HCT116 (cell line): ENCODE data around the gene PNKP. TPM values are rescaled to one million over a fixed set of nuclear protein-coding genes. Genes with fewer than 3 reads are reported as not detected.

ENCODE experiments used
- ATAC-seq: fragments of 200-7000 bp; cut with Tn5 transposase; 2 replicates; pipeline ENCODE4 v1.9.1; 2020; ENCODE audit warnings: mild to moderate bottlenecking, moderate library complexity
- BruUV-seq: library from RNA; stranded (reverse); fragments of 400-500 nt; replicated peaks from 2 replicates; lab custom pipeline; 2021; lab: Mats Ljungman, UMichigan
- CTCF ChIA-PET: fragments of 300-600 bp; sonication (Branson Sonifier 250); formaldehyde crosslinking; loops from one replicate; lab custom pipeline; 2021; ENCODE audit warnings: antibody characterized with exemption; lab: Charles Lee
- POLR2A ChIA-PET: fragments of 300-600, 350-600 bp; sonication (Branson Sonifier 250); formaldehyde crosslinking; loops from one replicate; lab custom pipeline; 2021; ENCODE audit warnings: antibody characterized with exemption; lab: Charles Lee
- RAD21 ChIA-PET, 2 experiments: fragments of 300-600 bp; sonication (Branson Sonifier 250); formaldehyde crosslinking; loops; one replicate each; lab custom pipeline; 2023; ENCODE audit warnings: low total read pairs in 2 of 2; ENCODE audit not compliant: uncharacterized antibody in 2 of 2, unreplicated experiment in 2 of 2, low non-redundant PET in 1 of 2; lab: Charles Lee
- DNase-seq: peaks from one replicate; pipeline ENCODE4 v3.0.0-alpha.2; 2010; ENCODE audit warnings: low read depth, low spot score
- H2AFZ ChIP-seq: fragments of 200-600 bp; shearing (Covaris generic), sonication (generic); 2 replicates; pipeline ENCODE4 v1.6.1; 2017; ENCODE audit warnings: low read depth, mixed run types, mixed read lengths, antibody characterized with exemption, low read length; ENCODE audit not compliant: poor library complexity, severe bottlenecking
- H3K27ac ChIP-seq: 2 replicates; pipeline ENCODE4 v1.5.1; 2012; ENCODE audit warnings: low read depth, low read length
- H3K27me3 ChIP-seq: fragments of 200-600 bp; sonication (generic); 2 replicates; pipeline ENCODE4 v1.6.1; 2016; ENCODE audit warnings: mixed run types, low read length, mixed read lengths; ENCODE audit not compliant: insufficient read depth
- H3K36me3 ChIP-seq, 2 experiments: fragments of 200-500 bp in 1 of 2; fragments of 200-600 bp in 1 of 2; sonication (Bioruptor generic) in 1 of 2; sonication (generic) in 1 of 2; 2 replicates each; pipeline versions ENCODE4 v1.5.1 to v1.6.1; 2014 to 2016; ENCODE audit warnings: low read length in 2 of 2, inconsistent platforms in 1 of 2, mixed read lengths in 1 of 2, mixed run types in 1 of 2; ENCODE audit not compliant: insufficient read depth in 2 of 2, control insufficient read depth in 1 of 2
- H3K4me1 ChIP-seq, 2 experiments: fragments of 200-600 bp in 1 of 2; sonication (generic) in 1 of 2; 2 replicates each; pipeline versions ENCODE4 v1.5.1 to v1.6.1; 2012 to 2017; ENCODE audit warnings: low read length in 2 of 2, inconsistent platforms in 1 of 2, mild to moderate bottlenecking in 1 of 2, mixed read lengths in 1 of 2, mixed run types in 1 of 2, moderate library complexity in 1 of 2; ENCODE audit not compliant: insufficient read depth in 2 of 2, control insufficient read depth in 1 of 2
- H3K4me2 ChIP-seq: fragments of 200-600 bp; sonication (generic); 2 replicates; pipeline ENCODE4 v1.6.1; 2017; ENCODE audit warnings: mixed run types, low read length, mixed read lengths
- H3K4me3 ChIP-seq, 2 experiments: fragments of 200-600 bp in 1 of 2; sonication (generic) in 1 of 2; replicated peaks in 1 of 2; 2 replicates each; pipeline ENCODE4 v1.5.1; 2011 to 2016; ENCODE audit warnings: low read length in 2 of 2, control low read depth in 1 of 2, low read depth in 1 of 2, mild to moderate bottlenecking in 1 of 2, mixed read lengths in 1 of 2, mixed run types in 1 of 2
- H3K79me2 ChIP-seq: fragments of 200-600 bp; sonication (generic); 2 replicates; pipeline ENCODE4 v1.6.1; 2017; ENCODE audit warnings: mild to moderate bottlenecking, mixed run types, low read length, moderate library complexity, mixed read lengths; ENCODE audit not compliant: insufficient read depth
- H3K9ac ChIP-seq: fragments of 200-600 bp; sonication (generic); 2 replicates; pipeline ENCODE4 v1.6.1; 2016; ENCODE audit warnings: low read length, mixed read lengths
- H3K9me2 ChIP-seq: fragments of 200-600 bp; sonication (generic), shearing (Covaris generic); 2 replicates; pipeline ENCODE4 v1.6.1; 2017; ENCODE audit warnings: mixed run types, mild to moderate bottlenecking, moderate library complexity; ENCODE audit not compliant: insufficient read depth
- H3K9me3 ChIP-seq, 2 experiments: fragments of 200-500 bp in 1 of 2; fragments of 200-600 bp in 1 of 2; sonication (Bioruptor generic) in 1 of 2; sonication (generic) in 1 of 2; 2 replicates each; pipeline ENCODE4 v1.6.1; 2014 to 2017; ENCODE audit warnings: low read length in 2 of 2, mixed read lengths in 2 of 2, inconsistent platforms in 1 of 2, low read depth in 1 of 2, mild to moderate bottlenecking in 1 of 2, mixed run types in 1 of 2, moderate library complexity in 1 of 2; ENCODE audit not compliant: control insufficient read depth in 1 of 2, insufficient read depth in 1 of 2
- H4K20me1 ChIP-seq: fragments of 200-600 bp; sonication (generic), shearing (Covaris generic); 2 replicates; pipeline ENCODE4 v1.6.1; 2017; ENCODE audit warnings: mixed run types, mild to moderate bottlenecking, moderate library complexity; ENCODE audit not compliant: insufficient read depth
- CBX3 ChIP-seq: IDR thresholded peaks from 2 replicates; pipeline ENCODE4 v1.6.1; 2012; ENCODE audit warnings: low read depth
- CEBPB ChIP-seq: IDR thresholded peaks from 2 replicates; pipeline ENCODE4 v1.6.1; 2012; ENCODE audit warnings: low read depth
- EGR1 ChIP-seq: IDR thresholded peaks from 2 replicates; pipeline ENCODE4 v1.6.1; 2012; ENCODE audit warnings: low read depth
- EZH2 ChIP-seq: fragments of 200-600 bp; sonication (generic); IDR thresholded peaks from 2 replicates; pipeline ENCODE4 v1.6.1; 2017; ENCODE audit warnings: antibody characterized with exemption, mixed run types
- FOSL1 ChIP-seq: IDR thresholded peaks from 2 replicates; pipeline ENCODE4 v1.6.1; 2012; ENCODE audit warnings: low read depth
- JUND ChIP-seq: IDR thresholded peaks from 2 replicates; pipeline ENCODE4 v1.6.1; 2012
- POLR2A ChIP-seq: IDR thresholded peaks from 2 replicates; pipeline ENCODE4 v1.7.0; 2011; ENCODE audit warnings: borderline replicate concordance; ENCODE audit not compliant: insufficient read depth, insufficient read length; ENCODE audit errors: extremely low read depth
- POLR2AphosphoS5 ChIP-seq: IDR thresholded peaks from 2 replicates; pipeline ENCODE4 v1.6.1; 2011; ENCODE audit warnings: mild to moderate bottlenecking, low read depth, low read length, moderate library complexity
- SP1 ChIP-seq: IDR thresholded peaks from 2 replicates; pipeline ENCODE4 v1.6.1; 2012; ENCODE audit warnings: low read depth
- TCF7L2 ChIP-seq: IDR thresholded peaks from 2 replicates; pipeline ENCODE4 v1.7.0; 2011; ENCODE audit warnings: borderline replicate concordance, inconsistent platforms; ENCODE audit not compliant: insufficient read depth, insufficient read length; ENCODE audit errors: extremely low read depth
- ZBTB33 ChIP-seq: IDR thresholded peaks from 2 replicates; pipeline ENCODE4 v1.6.1; 2011; ENCODE audit warnings: mild to moderate bottlenecking, low read length, moderate library complexity; ENCODE audit not compliant: insufficient replicate concordance; ENCODE audit errors: extremely low read depth
- ZFX ChIP-seq: fragments of 450-650 bp; IDR thresholded peaks from 2 replicates; pipeline ENCODE4 v1.6.1; 2017
- ZNF274 ChIP-seq: fragments of 200-500 bp; sonication (Bioruptor generic); IDR thresholded peaks from 2 replicates; pipeline ENCODE4 v1.6.1; 2014; ENCODE audit warnings: mild to moderate bottlenecking, low read depth, low read length, inconsistent platforms
- intact Hi-C: fragments of 100-400 bp; cut with micrococcal nuclease; formaldehyde crosslinking; loops from 2 replicates; pipeline ENCODE4 v1.10.0; 2022
- total RNA-seq: library from RNA; stranded (reverse); gene quantifications from one replicate; pipeline ENCODE4 v1.2.1, GENCODE V29; 2021; ENCODE audit not compliant: unreplicated experiment

The PNKP gene
- total RNA-seq, 1 experiment from 2014 or later = 129 TPM

GRCh38 chr19:49850487-49851342, 16.7 kb downstream of the PNKP start, which contains the start of gene PTOV1 (continued):
- TF ChIP-seq ZNF274 (no peak), CEBPB (no peak), JUND (no peak; the same call in none of the 2 replicates), ZFX (peak; percentile 93; the same call in 1 of the 2 replicates), EGR1 (no peak; the same call in 1 of the 2 replicates), EZH2 (no peak), POLR2AphosphoS5 (peak; percentile 68; the same call in 1 of the 2 replicates), POLR2A (peak; percentile 57), TCF7L2 (peak; percentile 54), CBX3 (no peak; the same call in 1 of the 2 replicates), ZBTB33 (no peak), SP1 (peak; percentile 86)

- Histone ChIP-seq H3K4me1 (peaks cover 34 to 42% of the 10 kb centered on the region in 2 experiments), H3K9me2 (no peaks in the 10 kb centered on the region), H3K36me3 (peaks cover under 1 to 3% of the 10 kb centered on the region in 2 experiments; a peak in 2 of 4 replicates), H3K79me2 (peaks cover 34% of the 10 kb centered on the region), H3K9ac (peak overlapping the region; percentile 97), H3K9me3 (no peaks in the 10 kb centered on the region), H3K27me3 (no peaks in the 10 kb centered on the region), H2AFZ (no peak overlapping the region), H3K4me2 (peak overlapping the region; percentile 98), H3K27ac (peak overlapping the region; percentile 91), H3K4me3 (peak overlapping the region; percentile 85 to 90), H4K20me1 (no peaks in the 10 kb centered on the region)
- TF ChIP-seq FOSL1 = no peak
- TF ChIP-seq POLR2A = peak; percentile 49
- ATAC-seq (no peak; the same call in 1 of the 2 replicates), DNase-seq (no peak)
- ChIA-PET RAD21 (no interaction called here), POLR2A (interaction anchor here (0.7 to 2.5 kb wide), 10 partner anchors 8 to 174 kb away, joined by 3 to 13 read pairs (median 5); partner anchors contain the start of genes AKT1S1, MED25, PRMT1 and TBC1D17), CTCF (interaction anchor here (0.9 to 1.5 kb wide), 2 partner anchors 13 to 99 kb away, joined by 3 read pairs; no protein-coding TSS in a partner anchor)
- no TSS peak for BruUV-seq
- intact Hi-C loops = no loop called here
Measured at GRCh38 chr19:49850221-49850486, 17.2 kb downstream of the PNKP start.
